SK-N-SH (cell line): Measurements from ENCODE around the gene ZNF217. TPM values are rescaled to one million over a fixed set of nuclear protein-coding genes. Genes with fewer than 3 reads are reported as not detected.
A peak's percentile ranks its signal among the peaks of the same experiment; 100 is the strongest.

ENCODE experiments used
- CTCF ChIA-PET: fragments of 300-600, 350-600 bp; formaldehyde crosslinking; extraction: SDS; loops from one replicate; lab custom pipeline; 2021; lab: Yijun Ruan, JAX
- POLR2A ChIA-PET: fragments of 350-600 bp; sonication (Branson Sonifier 250); formaldehyde crosslinking; extraction: SDS; loops from one replicate; lab custom pipeline; 2020; ENCODE audit warnings: antibody characterized with exemption, inconsistent platforms; lab: Yijun Ruan, JAX
- DNase-seq: peaks from one replicate; pipeline ENCODE4 v3.0.0; 2012
- H2AFZ ChIP-seq: fragments of 200-600 bp; sonication (generic); 2 replicates; pipeline ENCODE4 v1.8.1; 2016; ENCODE audit warnings: antibody characterized with exemption, mild to moderate bottlenecking, low read depth
- H3F3A ChIP-seq: fragments of 200-600 bp; sonication (generic); replicated peaks from 2 replicates; pipeline ENCODE3; 2016; ENCODE audit warnings: antibody characterized with exemption, mild to moderate bottlenecking; ENCODE audit not compliant: insufficient read depth
- H3K27ac ChIP-seq, 2 experiments: fragments of 200-500 bp in 1 of 2; fragments of 200-600 bp in 1 of 2; sonication (Bioruptor generic) in 1 of 2; sonication (generic), shearing (Covaris generic) in 1 of 2; 2 replicates each; pipeline versions ENCODE4 v1.5.1 to v1.6.1; 2014 to 2016; ENCODE audit warnings: low read depth in 2 of 2, inconsistent platforms in 1 of 2, low read length in 1 of 2, mild to moderate bottlenecking in 1 of 2, mixed read lengths in 1 of 2
- H3K27me3 ChIP-seq: fragments of 200-600 bp; sonication (generic), shearing (Covaris generic); 2 replicates; pipeline ENCODE4 v1.6.1; 2016; ENCODE audit warnings: mixed run types; ENCODE audit not compliant: insufficient read depth
- H3K36me3 ChIP-seq, 2 experiments: fragments of 200-500 bp in 1 of 2; fragments of 200-600 bp in 1 of 2; sonication (Bioruptor generic) in 1 of 2; sonication (generic) in 1 of 2; replicated peaks in 1 of 2; 2 replicates each; pipeline versions ENCODE3 to v1.5.1; 2014 to 2016; ENCODE audit warnings: low read length in 1 of 2, mild to moderate bottlenecking in 1 of 2; ENCODE audit not compliant: insufficient read depth in 2 of 2, control insufficient read depth in 1 of 2
- H3K4me1 ChIP-seq, 2 experiments: fragments of 200-500 bp in 1 of 2; fragments of 200-600 bp in 1 of 2; sonication (Bioruptor generic) in 1 of 2; sonication (generic), shearing (Covaris generic) in 1 of 2; 2 replicates each; pipeline versions ENCODE4 v1.5.1 to v1.6.1; 2014 to 2016; ENCODE audit warnings: low read depth in 1 of 2, low read length in 1 of 2, mixed run types in 1 of 2; ENCODE audit not compliant: insufficient read depth in 2 of 2, control insufficient read depth in 1 of 2
- H3K4me2 ChIP-seq: fragments of 200-600 bp; sonication (generic), shearing (Covaris generic); 2 replicates; pipeline ENCODE4 v1.6.1; 2017; ENCODE audit warnings: mixed run types
- H3K4me3 ChIP-seq, 2 experiments: fragments of 200-500 bp in 1 of 2; fragments of 200-600 bp in 1 of 2; sonication (Bioruptor generic) in 1 of 2; sonication (generic), shearing (Covaris generic) in 1 of 2; 2 replicates each; pipeline versions ENCODE4 v1.5.1 to v1.8.1; 2014 to 2016; ENCODE audit warnings: low read depth in 2 of 2, inconsistent platforms in 1 of 2, low read length in 1 of 2, mild to moderate bottlenecking in 1 of 2, mixed read lengths in 1 of 2, moderate library complexity in 1 of 2
- H3K79me2 ChIP-seq: fragments of 200-600 bp; sonication (generic); 2 replicates; pipeline ENCODE4 v1.8.1; 2017; ENCODE audit warnings: mild to moderate bottlenecking; ENCODE audit not compliant: insufficient read depth
- H3K9ac ChIP-seq: fragments of 200-600 bp; sonication (generic); 2 replicates; pipeline ENCODE4 v1.6.1; 2017; ENCODE audit warnings: mixed run types
- H3K9me2 ChIP-seq: fragments of 200-600 bp; sonication (generic); 2 replicates; pipeline ENCODE4 v1.6.1; 2017; ENCODE audit warnings: mixed run types
- H3K9me3 ChIP-seq: fragments of 200-600 bp; sonication (generic); 2 replicates; pipeline ENCODE4 v1.6.1; 2017; ENCODE audit warnings: mixed run types, mild to moderate bottlenecking, moderate library complexity
- H4K20me1 ChIP-seq: fragments of 200-600 bp; sonication (generic); 2 replicates; pipeline ENCODE4 v1.6.1; 2017; ENCODE audit warnings: mild to moderate bottlenecking, mixed run types; ENCODE audit not compliant: insufficient read depth
- FOSL2 ChIP-seq: IDR thresholded peaks from 2 replicates; pipeline ENCODE4 v1.4.0; 2012; ENCODE audit warnings: low read depth, mild to moderate bottlenecking, moderate library complexity, borderline replicate concordance
- GATA2 ChIP-seq: sonication (generic); formaldehyde crosslinking; IDR thresholded peaks from 2 replicates; pipeline ENCODE4 v1.5.0; 2020; ENCODE audit warnings: mild to moderate bottlenecking, missing genetic modification reagents
- IRF3 ChIP-seq: fragments of 150-350 bp; IDR thresholded peaks from 2 replicates; pipeline ENCODE4 v1.6.1; 2016; ENCODE audit warnings: mild to moderate bottlenecking, low read depth, low read length
- REST ChIP-seq: IDR thresholded peaks from 2 replicates; pipeline ENCODE4 v1.6.1; 2012; ENCODE audit warnings: mild to moderate bottlenecking, low read depth, low read length, moderate library complexity
- SIN3A ChIP-seq: IDR thresholded peaks from 2 replicates; pipeline ENCODE4 v1.6.1; 2012; ENCODE audit warnings: low read depth, mild to moderate bottlenecking, low read length, moderate library complexity, borderline replicate concordance
- TCF12 ChIP-seq: IDR thresholded peaks from 2 replicates; pipeline ENCODE4 v1.4.0; 2012
- TEAD4 ChIP-seq: IDR thresholded peaks from 2 replicates; pipeline ENCODE4 v1.4.0; 2012; ENCODE audit warnings: mild to moderate bottlenecking, borderline replicate concordance; ENCODE audit not compliant: insufficient read depth
- USF1 ChIP-seq: IDR thresholded peaks from 2 replicates; pipeline ENCODE4 v1.4.0; 2012; ENCODE audit warnings: low read depth, borderline replicate concordance
- YY1 ChIP-seq: IDR thresholded peaks from 2 replicates; pipeline ENCODE4 v1.4.0; 2012; ENCODE audit warnings: low read depth, mild to moderate bottlenecking
- WGBS: methylation state at CpG from one replicate; pipeline ENCODE4 v1.1.6; 2017; ENCODE audit warnings: low lambda C conversion rate; 5-methylcytosine and 5-hydroxymethylcytosine counted together
- polyA plus RNA-seq, 3 experiments: library from polyadenylated mRNA; depleted of rRNA; stranded (reverse); fragments of >200 nt; gene quantifications; 2 replicates each; pipeline ENCODE4 v1.2.3, GENCODE V29; 2012

ZNF217 gene
- polyA plus RNA-seq, 1 of the 3 experiments (the other 2 are of a cell fraction): 6.9 TPM

GRCh38 chr20:53609491-53610445, 16.1 kb upstream of the ZNF217 start (continued):
- no peak for TF ChIP-seq SIN3A
- TF ChIP-seq TEAD4: no peak
- TF ChIP-seq REST: no peak
- no peak for TF ChIP-seq GATA2
- TF ChIP-seq TCF12: no peak

GRCh38 chr20:53608456-53609452, 15.1 kb upstream of the ZNF217 start:
- Histone ChIP-seq H3K27me3 (no peaks in the 10 kb centered on the region), H3F3A (peaks cover 24% of the 10 kb centered on the region), H4K20me1 (no peaks in the 10 kb centered on the region), H2AFZ (peak overlapping the region; percentile 69), H3K79me2 (no peaks in the 10 kb centered on the region), H3K4me1 (peaks cover 7 to 29% of the 10 kb centered on the region in 2 experiments), H3K4me3 (no peak overlapping the region), H3K36me3 (no peaks in the 10 kb centered on the region), H3K9me3 (no peaks in the 10 kb centered on the region), H3K9ac (no peak overlapping the region), H3K27ac (peak overlapping the region in 1 of 2 experiments; percentile 97; a peak in 2 of 4 replicates), H3K9me2 (no peaks in the 10 kb centered on the region), H3K4me2 (no peak overlapping the region)
- DNase-seq: no peak
- TF ChIP-seq USF1 (no peak), FOSL2 (no peak), YY1 (no peak), IRF3 (no peak)
- POLR2A ChIA-PET: no interaction called here
- 95% methylated on average over 31 of the region's 35 CpGs for WGBS
- CTCF ChIA-PET: interaction anchor here (1.0 kb wide), 1 partner anchor 14 kb away, joined by 3 read pairs; no protein-coding TSS in a partner anchor
